K562 (cell line): ENCODE results near the gene SUCO. TPM values are rescaled to one million over a fixed set of nuclear protein-coding genes. Genes with fewer than 3 reads are reported as not detected.

ENCODE experiments used
- CBFA2T3 ChIP-seq: fragments of 450-650 bp; IDR thresholded peaks from 2 replicates; pipeline ENCODE4 v1.6.1; 2017
- CBX2 ChIP-seq: fragments of 200-600 bp; sonication (generic); IDR thresholded peaks from one replicate; pipeline ENCODE4 v1.6.1; 2012; ENCODE audit warnings: mild to moderate bottlenecking, low read length, inconsistent platforms; ENCODE audit not compliant: insufficient read depth, poor library complexity, severe bottlenecking
- FOS ChIP-seq: IDR thresholded peaks from 3 replicates; pipeline ENCODE4 v1.6.1; 2011; ENCODE audit not compliant: insufficient read length; ENCODE audit errors: extremely low read depth
- HMGN3 ChIP-seq: IDR thresholded peaks from 2 replicates; pipeline ENCODE4 v1.6.1; 2011; ENCODE audit warnings: borderline replicate concordance, low read depth, mild to moderate bottlenecking, mixed read lengths, low read length; ENCODE audit not compliant: insufficient read length; ENCODE audit errors: extremely low read depth
- HOXB6 ChIP-seq: fragments of 250-450 bp; sonication (Bioruptor Pico); IDR thresholded peaks from 2 replicates; pipeline ENCODE4 v1.5.1; 2022; ENCODE audit warnings: mild to moderate bottlenecking, borderline replicate concordance
- MAFG ChIP-seq: fragments of 450-650 bp; conservative IDR thresholded peaks from 2 replicates; pipeline ENCODE4 v1.6.1; 2016; ENCODE audit warnings: missing genetic modification characterization, missing compliant biosample characterization
- RFX1 ChIP-seq: fragments of 450-650 bp; IDR thresholded peaks from 2 replicates; pipeline ENCODE4 v1.6.1; 2016; ENCODE audit warnings: mild to moderate bottlenecking, moderate library complexity
- SIN3A ChIP-seq, 2 experiments: fragments of 150-350 bp in 1 of 2; IDR thresholded peaks; 2 replicates each; pipeline ENCODE4 v1.6.1; 2011 to 2016; ENCODE audit warnings: borderline replicate concordance in 2 of 2, low read depth in 2 of 2, low read length in 2 of 2, mild to moderate bottlenecking in 2 of 2, moderate library complexity in 2 of 2; ENCODE audit not compliant: control insufficient read depth in 1 of 2
- STAT6 ChIP-seq: sonication (generic); formaldehyde crosslinking; IDR thresholded peaks from 2 replicates; pipeline ENCODE4 v1.8.1; 2023; ENCODE audit warnings: mild to moderate bottlenecking, missing genetic modification reagents
- ZBTB34 ChIP-seq: fragments of 250-450 bp; sonication (Bioruptor Pico); IDR thresholded peaks from 2 replicates; pipeline ENCODE4 v1.8.0; 2021; ENCODE audit warnings: mild to moderate bottlenecking, moderate library complexity
- ZFP1 ChIP-seq: fragments of 450-650 bp; formaldehyde crosslinking; IDR thresholded peaks from 2 replicates; pipeline ENCODE4 v1.4.0; 2020; ENCODE audit warnings: mild to moderate bottlenecking, mixed read lengths
- ZNF311 ChIP-seq: fragments of 250-450 bp; sonication (Bioruptor Pico); IDR thresholded peaks from 2 replicates; pipeline ENCODE4 v1.4.0; 2020; ENCODE audit warnings: mild to moderate bottlenecking, moderate library complexity
- ZNF655 ChIP-seq: fragments of 250-450 bp; sonication (Bioruptor Pico); IDR thresholded peaks from 2 replicates; pipeline ENCODE4 v1.5.0; 2021
- ZNF695 ChIP-seq: fragments of 450-650 bp; formaldehyde crosslinking; IDR thresholded peaks from 2 replicates; pipeline ENCODE4 v1.4.0; 2020; ENCODE audit warnings: mild to moderate bottlenecking, moderate library complexity
- polyA plus RNA-seq, 8 experiments: library from polyadenylated mRNA; depleted of rRNA in 4 of 8; stranded (reverse) in 5 of 8; unstranded in 3 of 8; fragments of >200 nt; fragmentation: Nextera tagmentation in 2 of 8; fragmentation: Illumina TruSeq in 1 of 8; extraction: Ambion mirVana in 2 of 8; extraction: Trizol in 1 of 8; gene quantifications; 2 replicates each; pipeline versions ENCODE4 v1.2.1 to v1.2.3, GENCODE V29; 2011 to 2014; ENCODE audit warnings: inconsistent platforms in 1 of 8, missing spikeins in 1 of 8
- total RNA-seq, 7 experiments: library from RNA; depleted of rRNA in 6 of 7; stranded (reverse); fragments of >200 nt in 6 of 7; fragmentation: Illumina TruSeq in 2 of 7; extraction: Trizol in 2 of 7; gene quantifications; 2 replicates each; pipeline versions ENCODE4 v1.2.1 to v1.2.3, GENCODE V29; 2011 to 2021; ENCODE audit warnings: low replicate concordance in 1 of 7
- TF ChIP-seq, protein P1 (sequence below), 3 experiments: IDR thresholded peaks in 2 of 3; conservative IDR thresholded peaks in 1 of 3; 2 replicates each; pipeline ENCODE4 v1.5.1; 2011 to 2012; ENCODE audit warnings: low read length in 3 of 3, mild to moderate bottlenecking in 3 of 3, control low read depth in 2 of 3, improper control_type of control experiment in 1 of 3, inconsistent platforms in 1 of 3, low read depth in 1 of 3, mixed read lengths in 1 of 3, moderate library complexity in 1 of 3; ENCODE audit not compliant: insufficient read depth in 2 of 3
- TF ChIP-seq, protein P2 (sequence below): fragments of 450-650 bp; formaldehyde crosslinking; IDR thresholded peaks from 2 replicates; pipeline ENCODE4 v1.4.0; 2020; ENCODE audit warnings: mild to moderate bottlenecking, moderate library complexity

SUCO gene
- total and polyA plus RNA-seq, 9 of the 15 experiments (the other 6 are each of a cell fraction or from before 2014, with no cell fraction given): 2.5 to 20.6 (median 14.3) TPM

DNA sequence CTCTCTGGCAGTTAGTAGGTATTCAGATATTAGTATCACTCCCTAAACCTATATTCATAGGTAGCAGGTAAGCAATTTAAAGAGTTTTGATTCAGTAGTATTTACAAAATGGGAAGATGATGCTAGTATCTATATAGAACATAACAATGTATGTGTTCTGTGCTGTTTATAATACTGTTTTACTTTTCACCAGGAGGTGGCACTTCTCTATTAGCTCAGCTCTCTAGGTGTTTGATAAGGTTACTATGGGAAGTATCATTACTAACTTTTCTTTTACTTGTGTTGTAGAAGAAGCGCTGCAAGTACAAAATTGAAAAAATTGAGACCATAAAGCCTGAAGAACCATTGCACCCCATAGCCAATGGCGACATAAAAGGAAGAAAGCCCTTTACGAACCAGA is 76.6 kb downstream of the SUCO start (continued):
- TF ChIP-seq ZNF655 (CRISPR knock-in tag) (no peak), RFX1 (peak; percentile 24), FOS (no peak), MAFG (tag) (no peak), ZNF695 (CRISPR knock-in tag) (no peak), CBFA2T3 (no peak), STAT6 (CRISPR knock-in tag) (no peak), HMGN3 (no peak), SIN3A (IDR thresholded peaks at IDR 0.05; ENCODE audit: borderline replicate concordance in 2 of 2, control insufficient read depth in 1 of 2, low read depth in 2 of 2, low read length in 2 of 2) (no peak), ZFP1 (no peak), ZBTB34 (CRISPR knock-in tag) (no peak), HOXB6 (CRISPR knock-in tag) (no peak), ZNF311 (CRISPR knock-in tag) (no peak), CBX2 (no peak)
- TF ChIP-seq, protein P1, sequence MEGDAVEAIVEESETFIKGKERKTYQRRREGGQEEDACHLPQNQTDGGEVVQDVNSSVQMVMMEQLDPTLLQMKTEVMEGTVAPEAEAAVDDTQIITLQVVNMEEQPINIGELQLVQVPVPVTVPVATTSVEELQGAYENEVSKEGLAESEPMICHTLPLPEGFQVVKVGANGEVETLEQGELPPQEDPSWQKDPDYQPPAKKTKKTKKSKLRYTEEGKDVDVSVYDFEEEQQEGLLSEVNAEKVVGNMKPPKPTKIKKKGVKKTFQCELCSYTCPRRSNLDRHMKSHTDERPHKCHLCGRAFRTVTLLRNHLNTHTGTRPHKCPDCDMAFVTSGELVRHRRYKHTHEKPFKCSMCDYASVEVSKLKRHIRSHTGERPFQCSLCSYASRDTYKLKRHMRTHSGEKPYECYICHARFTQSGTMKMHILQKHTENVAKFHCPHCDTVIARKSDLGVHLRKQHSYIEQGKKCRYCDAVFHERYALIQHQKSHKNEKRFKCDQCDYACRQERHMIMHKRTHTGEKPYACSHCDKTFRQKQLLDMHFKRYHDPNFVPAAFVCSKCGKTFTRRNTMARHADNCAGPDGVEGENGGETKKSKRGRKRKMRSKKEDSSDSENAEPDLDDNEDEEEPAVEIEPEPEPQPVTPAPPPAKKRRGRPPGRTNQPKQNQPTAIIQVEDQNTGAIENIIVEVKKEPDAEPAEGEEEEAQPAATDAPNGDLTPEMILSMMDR (IDR thresholded peaks at IDR 0.05 in 2 of 3, conservative IDR thresholded peaks at IDR 0.05 in 1 of 3; ENCODE audit: insufficient read depth in 2 of 3, low read depth in 1 of 3, low read length in 3 of 3): peak in 1 of 3 experiments; percentile 68; a peak in 2 of 6 replicates
- TF ChIP-seq, protein P2, sequence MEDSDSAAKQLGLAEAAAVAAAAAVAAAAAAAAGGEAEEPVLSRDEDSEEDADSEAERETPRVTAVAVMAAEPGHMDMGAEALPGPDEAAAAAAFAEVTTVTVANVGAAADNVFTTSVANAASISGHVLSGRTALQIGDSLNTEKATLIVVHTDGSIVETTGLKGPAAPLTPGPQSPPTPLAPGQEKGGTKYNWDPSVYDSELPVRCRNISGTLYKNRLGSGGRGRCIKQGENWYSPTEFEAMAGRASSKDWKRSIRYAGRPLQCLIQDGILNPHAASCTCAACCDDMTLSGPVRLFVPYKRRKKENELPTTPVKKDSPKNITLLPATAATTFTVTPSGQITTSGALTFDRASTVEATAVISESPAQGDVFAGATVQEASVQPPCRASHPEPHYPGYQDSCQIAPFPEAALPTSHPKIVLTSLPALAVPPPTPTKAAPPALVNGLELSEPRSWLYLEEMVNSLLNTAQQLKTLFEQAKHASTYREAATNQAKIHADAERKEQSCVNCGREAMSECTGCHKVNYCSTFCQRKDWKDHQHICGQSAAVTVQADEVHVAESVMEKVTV (CRISPR knock-in tag): peak; percentile 47
